NCI-H1694 treated with DMSO at 0.1 percent for 48 hours (cell line): ENCODE data around the gene ST6GALNAC2.

Experiments
- DNase-seq: peaks from one replicate; lab custom pipeline; 2025; lab: John Stamatoyannopoulos, UW

Gene ST6GALNAC2

GRCh38 chr17:76554131-76554530, 31.5 kb downstream of the ST6GALNAC2 start:
- DNase-seq = peak; percentile 18

- DNase-seq = no peak
These were observed 32.3 kb downstream of the ST6GALNAC2 start for GRCh38 chr17:76553178-76553908.

GRCh38 chr17:76551685-76552084, 34.0 kb downstream of the ST6GALNAC2 start:
- DNase-seq = no peak

GRCh38 chr17:76550712-76551615, 34.7 kb downstream of the ST6GALNAC2 start:
- peak; percentile 26 for DNase-seq

GRCh38 chr17:76549539-76549938, 36.1 kb downstream of the ST6GALNAC2 start:
- no peak for DNase-seq

- no peak for DNase-seq
These were observed 36.5 kb downstream of the ST6GALNAC2 start for GRCh38 chr17:76549215-76549518.

GRCh38 chr17:76548378-76549214, 37.1 kb downstream of the ST6GALNAC2 start:
- DNase-seq = no peak

- no peak for DNase-seq
These were observed 37.9 kb downstream of the ST6GALNAC2 start for GRCh38 chr17:76547642-76548202.

- peak; percentile 92 for DNase-seq
These were observed 38.4 kb downstream of the ST6GALNAC2 start for GRCh38 chr17:76547183-76547641.

- DNase-seq = peak; percentile 36
These were observed 39.0 kb downstream of the ST6GALNAC2 start for GRCh38 chr17:76546556-76547182.

GRCh38 chr17:76545918-76546555, 39.6 kb downstream of the ST6GALNAC2 start:
- DNase-seq = no peak

GRCh38 chr17:76544546-76545365, 40.9 kb downstream of the ST6GALNAC2 start:
- DNase-seq = peak; percentile 46

GRCh38 chr17:76543826-76544545, 41.7 kb downstream of the ST6GALNAC2 start:
- DNase-seq = peak; percentile 74

- no peak for DNase-seq
These were observed 42.2 kb downstream of the ST6GALNAC2 start for GRCh38 chr17:76543482-76543825.

GRCh38 chr17:76542984-76543383, 42.7 kb downstream of the ST6GALNAC2 start:
- DNase-seq = no peak

- DNase-seq = no peak
These were observed 43.1 kb downstream of the ST6GALNAC2 start for GRCh38 chr17:76542566-76542971.

- no peak for DNase-seq
These were observed 43.8 kb downstream of the ST6GALNAC2 start for GRCh38 chr17:76541739-76542454.

- peak; percentile 86 for DNase-seq
These were observed 45.0 kb downstream of the ST6GALNAC2 start for GRCh38 chr17:76540381-76541300.
